ENCODE data around the gene PCDHB7. TPM values are rescaled to one million over a fixed set of nuclear protein-coding genes. Genes with fewer than 3 reads are reported as not detected.
"Not testable (repeated sequence)": the region's sequence is repeated elsewhere in the genome, so short reads cannot be mapped to it uniquely, and the experiment has no call there.

Gene PCDHB7
- total RNA-seq, 1 donor from 2014 or later = 0.68 TPM

GRCh38 chr5:141224844-141225243, 52.4 kb downstream of the PCDHB7 start:
- DNase-seq = not testable (repeated sequence)

GRCh38 chr5:141225421-141225820, 53.0 kb downstream of the PCDHB7 start:
- DNase-seq = not testable (repeated sequence)

Other genes starting within 250 kb of the PCDHB7 start
- under 0.01 and 0.17 TPM in 2 replicates for gene PCDHAC1, start 246.3 kb upstream of the PCDHB7 start, total RNA-seq
- 0.28 and 0.34 TPM in 2 replicates for gene PCDHAC2, start 206.2 kb upstream of the PCDHB7 start, total RNA-seq
- not detected in 2 replicates for gene PCDHB1, start 121.3 kb upstream of the PCDHB7 start, total RNA-seq
- 0.88 and 1.4 TPM in 2 replicates for gene PCDHB2, start 78.0 kb upstream of the PCDHB7 start, total RNA-seq
- 0.51 TPM in 2 replicates for gene PCDHB3, start 72.2 kb upstream of the PCDHB7 start, total RNA-seq
- 0.17 and 0.19 TPM in 2 replicates for gene PCDHB4, start 50.8 kb upstream of the PCDHB7 start, total RNA-seq
- gene PCDHB5, start 37.4 kb upstream of the PCDHB7 start, total RNA-seq = 1.2 and 1.7 TPM in 2 replicates
- 0.05 and 0.17 TPM in 2 replicates for gene PCDHB6, start 22.6 kb upstream of the PCDHB7 start, total RNA-seq
- gene PCDHB8, start 5.1 kb downstream of the PCDHB7 start, total RNA-seq = 0.14 and 0.34 TPM in 2 replicates
- gene PCDHB16, start 9.7 kb downstream of the PCDHB7 start, total RNA-seq = 0.17 and 0.23 TPM in 2 replicates
- 0.14 and 0.17 TPM in 2 replicates for gene PCDHB9, start 14.5 kb downstream of the PCDHB7 start, total RNA-seq
- 0.51 and 0.70 TPM in 2 replicates for gene PCDHB10, start 19.7 kb downstream of the PCDHB7 start, total RNA-seq
- gene PCDHB11, start 27.0 kb downstream of the PCDHB7 start, total RNA-seq = 0.17 and 0.19 TPM in 2 replicates
- gene PCDHB12, start 36.1 kb downstream of the PCDHB7 start, total RNA-seq = 0.47 and 0.68 TPM in 2 replicates
- gene PCDHB13, start 41.3 kb downstream of the PCDHB7 start, total RNA-seq = 1.4 TPM in 2 replicates
- gene PCDHB14, start 50.7 kb downstream of the PCDHB7 start, total RNA-seq = 0.98 and 1.0 TPM in 2 replicates
- 0.65 and 1.0 TPM in 2 replicates for gene PCDHB15, start 72.8 kb downstream of the PCDHB7 start, total RNA-seq
- 0.09 and 0.34 TPM in 2 replicates for gene SLC25A2, start 131.4 kb downstream of the PCDHB7 start, total RNA-seq
- gene TAF7, start 148.1 kb downstream of the PCDHB7 start, total RNA-seq = 60.6 and 78.3 TPM in 2 replicates
- 0.33 and 0.34 TPM in 2 replicates for gene PCDHGA1, start 157.9 kb downstream of the PCDHB7 start, total RNA-seq
- 1.4 TPM in 2 replicates for gene PCDHGA2, start 166.1 kb downstream of the PCDHB7 start, total RNA-seq
- gene PCDHGA3, start 171.2 kb downstream of the PCDHB7 start, total RNA-seq = 0.70 and 1.2 TPM in 2 replicates
- 1.4 and 1.5 TPM in 2 replicates for gene PCDHGB1, start 177.5 kb downstream of the PCDHB7 start, total RNA-seq
- gene PCDHGA4, start 182.4 kb downstream of the PCDHB7 start, total RNA-seq = 2.2 and 3.4 TPM in 2 replicates
- 0.51 and 1.7 TPM in 2 replicates for gene PCDHGB2, start 187.3 kb downstream of the PCDHB7 start, total RNA-seq
- gene PCDHGA5, start 191.5 kb downstream of the PCDHB7 start, total RNA-seq = 0.74 and 0.85 TPM in 2 replicates
- 3.6 and 3.7 TPM in 2 replicates for gene PCDHGB3, start 197.6 kb downstream of the PCDHB7 start, total RNA-seq
- gene PCDHGA6, start 201.2 kb downstream of the PCDHB7 start, total RNA-seq = 2.2 TPM in 2 replicates
- gene PCDHGA7, start 210.1 kb downstream of the PCDHB7 start, total RNA-seq = 1.0 and 1.3 TPM in 2 replicates
- gene PCDHGB4, start 215.1 kb downstream of the PCDHB7 start, total RNA-seq = 11.3 and 14.5 TPM in 2 replicates
- gene PCDHGA8, start 220.0 kb downstream of the PCDHB7 start, total RNA-seq = 0.74 and 1.4 TPM in 2 replicates
- gene PCDHGB5, start 225.3 kb downstream of the PCDHB7 start, total RNA-seq = 11.9 and 16.7 TPM in 2 replicates
- 2.9 and 3.6 TPM in 2 replicates for gene PCDHGA9, start 230.1 kb downstream of the PCDHB7 start, total RNA-seq
- gene PCDHGB6, start 235.4 kb downstream of the PCDHB7 start, total RNA-seq = 2.9 and 3.7 TPM in 2 replicates
- gene PCDHGA10, start 240.3 kb downstream of the PCDHB7 start, total RNA-seq = 4.7 and 6.0 TPM in 2 replicates
- 10.2 and 11.9 TPM in 2 replicates for gene PCDHGB7, start 245.0 kb downstream of the PCDHB7 start, total RNA-seq
- gene PCDHGA11, start 248.4 kb downstream of the PCDHB7 start, total RNA-seq = 6.8 and 10.6 TPM in 2 replicates